Panc1 (cell line): Measurements from ENCODE around the gene GALNT11.

Experiments
- CTCF ChIP-seq: fragments of 450-650 bp; IDR thresholded peaks from 2 replicates; pipeline ENCODE4 v1.5.1; 2017; ENCODE audit warnings: mild to moderate bottlenecking
- POLR2AphosphoS5 ChIP-seq: IDR thresholded peaks from 2 replicates; pipeline ENCODE4 v1.6.1; 2012; ENCODE audit warnings: mild to moderate bottlenecking, low read depth, low read length, moderate library complexity
- REST ChIP-seq, 2 experiments: IDR thresholded peaks; 2 replicates each; pipeline ENCODE4 v1.6.1; 2011 to 2012; ENCODE audit warnings: low read depth in 2 of 2, control low read depth in 1 of 2, low read length in 1 of 2, mild to moderate bottlenecking in 1 of 2, moderate library complexity in 1 of 2; ENCODE audit not compliant: insufficient read depth in 1 of 2
- SIN3A ChIP-seq: IDR thresholded peaks from 2 replicates; pipeline ENCODE4 v1.6.1; 2012; ENCODE audit warnings: low read depth, mild to moderate bottlenecking, low read length, moderate library complexity, borderline replicate concordance; ENCODE audit not compliant: insufficient read depth
- TCF7L2 ChIP-seq: IDR thresholded peaks from 2 replicates; pipeline ENCODE4 v1.6.1; 2011; ENCODE audit warnings: mild to moderate bottlenecking, low read depth, low read length, inconsistent platforms

- TF ChIP-seq REST (IDR thresholded peaks at IDR 0.05; ENCODE audit: insufficient read depth in 1 of 2, low read depth in 2 of 2, low read length in 1 of 2) (no peak), CTCF (no peak), POLR2AphosphoS5 (no peak), TCF7L2 (no peak), SIN3A (no peak)
Measured at GRCh38 chr7:152115021-152115718, 89.7 kb downstream of the GALNT11 start.
